HG03060 (cell line): Measurements from ENCODE around the gene NDEL1.

Source experiments
- ATAC-seq: cut with Tn5 transposase; IDR thresholded peaks from one replicate; pipeline ENCODE4 v1.9.1; 2021; ENCODE audit warnings: low read depth, moderate number of reproducible peaks; ENCODE audit not compliant: unreplicated experiment

Gene NDEL1

GRCh38 chr17:8413328-8413727 lies 22.4 kb upstream of the NDEL1 start:
- no peak for ATAC-seq

- ATAC-seq, result no peak
These were observed 21.7 kb upstream of the NDEL1 start for GRCh38 chr17:8413938-8414337.

- no peak for ATAC-seq
These were observed 17.9 kb upstream of the NDEL1 start for GRCh38 chr17:8417806-8418205.

DNA sequence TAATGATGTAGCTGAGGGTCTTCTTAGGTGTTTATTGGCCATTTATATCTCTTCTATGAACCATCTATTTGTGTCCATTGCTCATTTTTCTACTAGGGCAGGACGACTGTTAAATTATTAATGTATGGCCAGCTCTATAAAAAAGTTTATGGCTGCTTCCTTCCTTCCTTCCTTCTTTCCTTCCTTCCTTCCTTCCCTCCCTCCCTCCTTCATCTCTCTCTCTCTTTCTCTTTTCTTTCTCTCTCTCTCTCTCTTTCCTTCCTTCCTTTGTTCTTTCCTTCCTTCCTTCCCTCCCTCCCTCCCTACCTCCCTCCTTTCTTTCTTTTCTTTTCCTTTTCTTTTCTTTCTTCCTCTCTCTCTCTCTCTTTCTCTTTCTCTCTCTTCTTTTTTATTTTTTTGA lies 17.2 kb upstream of the NDEL1 start:
- ATAC-seq, result no peak

GRCh38 chr17:8419305-8419704 lies 16.4 kb upstream of the NDEL1 start:
- ATAC-seq, result no peak

- no peak for ATAC-seq
These were observed 15.4 kb upstream of the NDEL1 start for GRCh38 chr17:8420041-8420934.

GRCh38 chr17:8421571-8421970 lies 14.1 kb upstream of the NDEL1 start:
- ATAC-seq, result no peak

GRCh38 chr17:8426094-8426720 lies 9.5 kb upstream of the NDEL1 start:
- ATAC-seq, result no peak

DNA sequence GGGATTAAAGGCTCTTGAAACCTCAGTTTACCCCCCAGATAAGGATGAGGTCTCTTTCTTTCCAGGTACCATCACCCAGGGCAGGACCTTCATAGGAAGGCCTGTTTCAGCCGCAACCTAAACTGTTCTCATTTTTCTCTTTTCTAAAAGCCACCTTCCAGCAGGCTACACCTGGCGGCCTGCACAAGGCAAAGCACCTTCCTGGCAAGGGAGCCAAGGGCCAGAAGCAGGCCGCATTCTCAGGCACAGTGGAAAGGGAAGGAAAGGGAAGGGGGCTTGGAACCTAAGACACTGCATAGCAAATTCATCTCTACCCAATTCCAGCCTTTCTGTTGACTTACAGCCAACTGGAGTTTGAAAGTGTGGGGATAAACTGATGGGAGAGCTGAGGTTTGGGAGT lies 8.9 kb upstream of the NDEL1 start:
- no peak for ATAC-seq

DNA sequence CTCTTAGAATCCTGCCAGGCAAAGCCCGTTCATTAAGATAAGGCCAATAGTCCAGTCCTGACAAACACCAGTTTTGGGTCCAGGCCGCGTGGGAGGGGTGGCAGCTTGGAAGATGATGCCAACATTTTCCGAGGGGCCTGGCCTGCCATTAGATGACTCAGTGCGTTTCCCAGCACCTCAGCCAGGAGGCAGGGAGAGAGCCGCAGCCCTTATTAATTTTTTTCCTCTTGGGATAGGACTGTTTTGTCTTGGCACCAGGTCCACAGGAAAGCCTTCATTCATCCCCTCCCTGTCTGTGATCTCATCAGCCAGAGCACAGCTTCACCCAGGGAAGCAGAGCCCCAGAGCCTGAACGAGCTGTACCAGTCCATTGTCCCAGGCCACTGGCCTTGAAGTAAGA lies 4.7 kb upstream of the NDEL1 start:
- no peak for ATAC-seq

DNA sequence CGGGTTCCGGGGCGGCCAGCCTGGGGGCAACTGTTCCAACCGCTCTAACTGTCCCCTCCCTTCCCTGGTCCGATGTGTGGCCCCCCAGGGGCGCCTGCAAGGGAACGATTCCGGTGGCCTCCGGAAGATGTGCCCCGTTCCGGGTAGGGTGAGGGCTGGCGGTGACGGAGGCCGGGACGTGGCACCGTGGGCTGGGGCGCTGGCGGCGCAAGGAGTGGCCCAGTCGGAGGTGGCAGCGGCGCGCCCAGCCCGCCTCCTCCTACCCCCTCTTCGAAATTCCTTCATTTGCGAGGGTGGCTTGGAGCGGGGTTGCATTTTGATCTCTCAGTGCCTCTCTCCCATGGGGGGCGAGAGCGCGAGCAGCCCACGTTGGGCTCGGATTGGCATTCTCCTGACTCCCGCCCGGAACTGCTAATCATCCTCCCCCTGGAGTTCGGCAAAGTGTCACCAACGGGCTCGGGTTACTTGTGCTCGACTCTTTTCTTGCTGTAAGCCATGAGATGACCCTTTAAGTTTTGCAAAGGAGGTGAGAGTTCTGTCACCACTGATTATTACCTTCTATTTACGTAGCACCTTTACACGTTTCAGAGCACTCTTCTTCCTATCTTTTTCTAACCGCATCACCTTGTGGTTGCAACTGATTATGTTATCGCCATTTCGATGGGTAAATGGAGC lies 622 bp downstream of the NDEL1 start:
- peak; percentile 27 for ATAC-seq

DNA sequence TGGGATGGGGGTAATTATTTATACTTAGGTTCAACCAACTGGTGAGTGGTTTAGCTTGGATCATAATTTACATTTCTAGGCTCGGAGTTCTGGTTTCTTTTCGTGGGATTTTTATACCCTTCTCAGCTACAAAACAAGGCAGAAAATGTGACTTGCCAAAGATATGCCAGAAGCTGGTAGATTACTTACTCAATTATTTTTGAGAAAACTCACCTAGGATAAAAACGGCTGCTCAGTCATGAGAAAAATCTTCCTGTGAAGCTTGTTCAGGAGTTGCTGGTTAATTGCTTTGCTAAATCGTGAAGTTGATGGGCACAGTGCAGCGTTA lies 1.1 kb downstream of the NDEL1 start:
- ATAC-seq, result no peak

DNA sequence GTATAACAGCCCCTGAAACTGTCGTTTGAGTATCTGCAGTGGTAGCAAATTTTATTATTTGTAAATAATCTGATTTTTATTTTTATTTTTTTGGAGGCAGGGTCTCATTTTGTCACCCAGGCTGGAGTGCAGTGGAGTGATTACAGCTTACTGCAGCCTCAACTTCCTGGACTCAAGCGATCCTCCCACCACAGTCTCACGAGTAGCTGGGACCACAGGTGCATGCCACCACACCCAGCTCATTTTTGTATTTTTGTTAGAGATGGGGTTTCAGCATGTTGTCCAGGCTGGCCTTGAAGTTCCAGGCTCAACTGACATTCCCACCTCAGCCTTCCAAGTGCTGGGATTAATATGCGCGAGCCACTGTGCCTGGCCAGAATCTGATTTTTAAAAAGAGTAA lies 2.8 kb downstream of the NDEL1 start:
- ATAC-seq, result no peak

DNA sequence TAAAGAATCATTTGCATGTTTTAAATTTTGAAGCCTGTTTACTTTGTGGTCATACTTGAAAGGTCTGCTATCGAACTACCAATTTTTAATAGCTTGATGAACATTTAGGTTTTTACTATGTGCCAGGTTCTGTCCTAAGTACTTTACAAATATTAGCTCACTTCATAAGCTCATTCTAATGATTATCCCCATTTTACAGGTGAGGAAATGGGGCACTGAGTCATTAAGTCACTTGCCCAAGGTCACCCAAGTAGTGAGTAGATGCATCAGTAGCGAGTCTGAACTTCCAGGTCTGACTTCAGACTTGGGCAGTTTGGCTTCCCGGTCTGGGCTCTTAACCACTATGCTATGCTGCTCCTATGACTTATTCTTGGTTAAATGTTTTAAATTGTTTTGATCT lies 4.0 kb downstream of the NDEL1 start:
- ATAC-seq, result no peak

DNA sequence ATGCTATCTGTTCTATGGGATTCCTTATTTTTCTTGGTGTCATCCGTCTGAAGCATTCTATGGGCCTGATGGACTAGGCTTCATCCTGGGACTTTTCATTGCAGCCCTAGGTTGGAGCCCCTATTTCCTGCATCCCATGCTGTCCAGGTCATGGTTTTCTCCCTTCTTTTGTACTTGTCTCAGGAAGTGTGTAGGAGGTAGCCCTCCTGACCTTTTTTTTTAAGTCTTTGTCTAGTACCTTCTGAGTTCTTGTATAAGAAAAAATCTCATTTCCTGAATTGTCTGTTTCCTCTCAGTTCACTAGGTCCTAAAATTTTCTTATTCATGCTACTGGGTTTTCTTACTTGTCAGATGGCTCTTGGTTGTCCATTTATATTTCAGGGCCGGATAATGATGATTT lies 6.0 kb downstream of the NDEL1 start:
- ATAC-seq, result no peak

GRCh38 chr17:8442310-8442709 lies 6.6 kb downstream of the NDEL1 start:
- ATAC-seq, result no peak

DNA sequence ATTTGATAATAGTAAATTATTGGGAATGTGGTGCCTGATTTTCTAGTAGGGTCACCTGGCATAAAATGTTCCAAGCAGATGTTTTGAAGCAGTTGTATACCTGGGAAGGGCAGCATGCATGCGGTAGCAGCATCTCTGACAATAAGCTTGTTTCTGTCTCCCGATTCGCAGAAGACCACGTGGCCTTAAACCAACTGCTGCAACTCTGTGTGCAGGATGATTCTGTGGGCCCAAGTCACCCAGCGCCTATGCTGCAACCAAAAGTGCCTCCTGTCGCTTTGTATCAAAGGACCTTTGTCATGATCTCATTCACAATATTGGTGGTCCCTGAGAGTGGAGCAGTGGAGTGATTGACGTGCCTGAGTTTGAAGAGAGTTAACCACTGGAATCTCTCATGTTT lies 8.1 kb downstream of the NDEL1 start:
- no peak for ATAC-seq

- no peak for ATAC-seq
These were observed 8.8 kb downstream of the NDEL1 start for GRCh38 chr17:8444494-8444893.

DNA sequence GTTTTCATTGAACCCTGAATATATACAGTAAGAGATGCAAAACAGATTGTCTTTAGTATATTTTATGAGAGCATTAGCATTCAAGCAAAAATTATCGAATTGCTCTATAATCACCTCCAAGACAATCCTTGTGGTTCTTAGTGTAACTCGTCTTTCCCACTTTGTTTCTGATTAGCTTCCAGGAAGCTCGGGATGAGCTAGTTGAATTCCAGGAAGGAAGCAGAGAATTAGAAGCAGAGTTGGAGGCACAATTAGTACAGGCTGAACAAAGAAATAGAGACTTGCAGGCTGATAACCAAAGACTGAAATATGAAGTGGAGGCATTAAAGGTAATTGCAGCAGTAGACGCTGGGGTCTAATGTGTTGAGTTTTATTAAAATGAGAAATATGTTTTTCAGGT lies 9.9 kb downstream of the NDEL1 start:
- ATAC-seq, result no peak

GRCh38 chr17:8447799-8448198 lies 12.1 kb downstream of the NDEL1 start:
- ATAC-seq, result no peak

DNA sequence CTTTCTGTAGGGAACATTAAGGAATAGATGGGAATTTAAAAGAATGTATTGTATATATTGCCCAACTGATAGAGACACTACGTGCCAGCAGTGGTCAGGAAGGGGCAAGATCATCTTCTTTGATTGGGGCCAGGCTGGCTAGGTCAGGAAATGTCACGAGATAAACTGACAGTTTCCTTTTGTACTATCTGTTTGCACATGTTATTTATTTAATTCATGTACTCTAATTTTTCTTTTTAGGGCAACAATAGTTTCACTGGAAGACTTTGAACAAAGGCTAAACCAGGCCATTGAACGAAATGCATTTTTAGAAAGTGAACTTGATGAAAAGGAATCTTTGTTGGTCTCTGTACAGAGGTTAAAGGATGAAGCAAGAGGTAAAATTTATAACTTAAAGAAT lies 12.6 kb downstream of the NDEL1 start:
- ATAC-seq, result no peak
